ENCODE results near the gene ATF7.

- TF ChIP-seq, protein P1, sequence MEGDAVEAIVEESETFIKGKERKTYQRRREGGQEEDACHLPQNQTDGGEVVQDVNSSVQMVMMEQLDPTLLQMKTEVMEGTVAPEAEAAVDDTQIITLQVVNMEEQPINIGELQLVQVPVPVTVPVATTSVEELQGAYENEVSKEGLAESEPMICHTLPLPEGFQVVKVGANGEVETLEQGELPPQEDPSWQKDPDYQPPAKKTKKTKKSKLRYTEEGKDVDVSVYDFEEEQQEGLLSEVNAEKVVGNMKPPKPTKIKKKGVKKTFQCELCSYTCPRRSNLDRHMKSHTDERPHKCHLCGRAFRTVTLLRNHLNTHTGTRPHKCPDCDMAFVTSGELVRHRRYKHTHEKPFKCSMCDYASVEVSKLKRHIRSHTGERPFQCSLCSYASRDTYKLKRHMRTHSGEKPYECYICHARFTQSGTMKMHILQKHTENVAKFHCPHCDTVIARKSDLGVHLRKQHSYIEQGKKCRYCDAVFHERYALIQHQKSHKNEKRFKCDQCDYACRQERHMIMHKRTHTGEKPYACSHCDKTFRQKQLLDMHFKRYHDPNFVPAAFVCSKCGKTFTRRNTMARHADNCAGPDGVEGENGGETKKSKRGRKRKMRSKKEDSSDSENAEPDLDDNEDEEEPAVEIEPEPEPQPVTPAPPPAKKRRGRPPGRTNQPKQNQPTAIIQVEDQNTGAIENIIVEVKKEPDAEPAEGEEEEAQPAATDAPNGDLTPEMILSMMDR (IDR thresholded peaks at IDR 0.05), result no peak
- no peak for TF ChIP-seq ZFX (IDR thresholded peaks at IDR 0.05; ENCODE audit: borderline replicate concordance)
These were observed 109.3 kb downstream of the ATF7 start for GRCh38 chr12:53516758-53517455.
